Sigmoid colon (tissue), 4 donors: Measurements from ENCODE around the gene ATP10D.

Source experiments
- CTCF ChIP-seq, 4 experiments: fragments of 450-650 bp in 3 of 4; fragments of 200-600 bp in 1 of 4; IDR thresholded peaks; one replicate each; pipeline ENCODE4 v1.5.1; 2016 to 2019; ENCODE audit warnings: antibody characterized with exemption in 4 of 4, mild to moderate bottlenecking in 3 of 4, moderate library complexity in 2 of 4
- EP300 ChIP-seq, 4 donors: sonication (generic); formaldehyde crosslinking; IDR thresholded peaks; one replicate each; pipeline ENCODE4 v1.6.1; 2017; ENCODE audit warnings: antibody characterized with exemption in 4 of 4
- POLR2A ChIP-seq, 2 donors: fragments of 450-650 bp; IDR thresholded peaks; one replicate each; pipeline ENCODE4 v1.6.1; 2016; ENCODE audit warnings: antibody characterized with exemption in 2 of 2, mild to moderate bottlenecking in 2 of 2, moderate library complexity in 2 of 2
- POLR2AphosphoS5 ChIP-seq, 4 donors: sonication (generic); formaldehyde crosslinking; IDR thresholded peaks; one replicate each; pipeline ENCODE4 v1.6.1; 2017; ENCODE audit warnings: antibody characterized with exemption in 4 of 4

GRCh38 chr4:47493238-47494123, 8.4 kb downstream of the ATP10D start:
- no peak for TF ChIP-seq CTCF (IDR thresholded peaks at IDR 0.05)
- TF ChIP-seq POLR2A (IDR thresholded peaks at IDR 0.05) = no peak
- TF ChIP-seq EP300 (IDR thresholded peaks at IDR 0.05) = no peak
- no peak for TF ChIP-seq POLR2AphosphoS5 (IDR thresholded peaks at IDR 0.05)
